AG04449 (cell line): ENCODE data around the gene CENPO.

Experiments used
- CTCF ChIA-PET: fragments of 350-600 bp; formaldehyde crosslinking; extraction: SDS; loops from one replicate; lab custom pipeline; 2021; ENCODE audit warnings: antibody characterized with exemption; lab: Yijun Ruan, JAX
- POLR2A ChIA-PET: fragments of 400-600, 350-600 bp; formaldehyde crosslinking; extraction: SDS; loops from one replicate; lab custom pipeline; 2020; ENCODE audit warnings: antibody characterized with exemption, inconsistent platforms; lab: Yijun Ruan, JAX
- DNase-seq: peaks from one replicate; pipeline ENCODE4 v3.0.0-alpha.2; 2010; ENCODE audit warnings: low read depth, low spot score
- H3K4me3 ChIP-seq: 2 replicates; pipeline ENCODE4 v1.5.1; 2011; ENCODE audit warnings: low read depth, mild to moderate bottlenecking, control low read depth, low read length
- TF ChIP-seq, protein P1 (sequence below): IDR thresholded peaks from one replicate; pipeline ENCODE4 v1.5.1; 2011; ENCODE audit warnings: mild to moderate bottlenecking, moderate library complexity, low read length, control low read depth, inconsistent platforms; ENCODE audit not compliant: insufficient read depth; ENCODE audit errors: missing control alignments

The CENPO gene

DNA sequence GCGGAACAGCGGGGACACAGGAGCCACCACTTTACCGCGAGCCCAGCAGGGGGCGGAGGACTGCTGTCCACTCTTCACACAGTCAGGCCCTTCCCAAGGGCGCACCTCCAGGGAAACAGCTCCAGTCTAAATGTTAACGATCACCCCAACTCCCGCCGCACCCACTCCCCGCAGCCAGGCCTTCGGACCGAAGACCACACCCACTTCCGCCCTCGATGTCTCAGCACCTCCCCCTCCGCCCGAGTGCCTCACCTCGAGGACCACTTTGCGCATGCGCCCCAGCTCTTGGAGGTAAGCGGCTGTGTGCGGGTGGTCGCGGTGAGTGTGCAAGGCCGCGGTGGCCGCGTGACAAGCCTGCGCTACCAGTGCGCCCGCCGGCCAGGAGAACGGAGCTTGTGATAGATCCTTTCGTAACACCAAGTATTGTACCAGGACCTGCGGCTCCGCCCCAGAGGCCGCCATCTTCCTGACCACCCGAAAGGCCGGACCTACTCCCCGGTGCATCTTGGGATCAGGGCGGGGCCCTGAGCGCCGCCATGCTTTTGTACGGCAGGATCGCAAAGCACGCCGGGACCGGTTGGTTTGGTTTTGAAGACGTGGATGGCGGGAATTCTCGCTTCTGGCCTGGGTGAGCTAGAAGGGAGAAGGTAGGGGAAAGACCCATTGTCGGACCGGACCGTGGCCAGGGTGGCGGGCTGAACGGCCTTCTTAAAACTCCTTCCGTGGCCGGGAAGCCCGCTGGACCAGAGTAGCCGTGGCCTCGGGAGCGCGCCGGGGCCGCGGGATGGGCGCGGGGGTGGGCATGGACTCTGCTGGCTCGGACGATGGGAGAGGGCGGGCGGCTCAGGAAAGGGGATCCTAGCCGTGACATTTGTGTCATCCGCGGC is at the start of gene CENPO, which contains the start of gene PTRHD1:
CENPO (plus strand) TSS at position 552 of the 887 bp plus-strand sequence. CDS start 495 bp downstream, outside the sequence.
PTRHD1 (minus strand) TSS at position 518 of the 887 bp plus-strand sequence; CDS start at position 504, 14 bp downstream.
- DNase-seq = peak; percentile 77
- TF ChIP-seq, protein P1, sequence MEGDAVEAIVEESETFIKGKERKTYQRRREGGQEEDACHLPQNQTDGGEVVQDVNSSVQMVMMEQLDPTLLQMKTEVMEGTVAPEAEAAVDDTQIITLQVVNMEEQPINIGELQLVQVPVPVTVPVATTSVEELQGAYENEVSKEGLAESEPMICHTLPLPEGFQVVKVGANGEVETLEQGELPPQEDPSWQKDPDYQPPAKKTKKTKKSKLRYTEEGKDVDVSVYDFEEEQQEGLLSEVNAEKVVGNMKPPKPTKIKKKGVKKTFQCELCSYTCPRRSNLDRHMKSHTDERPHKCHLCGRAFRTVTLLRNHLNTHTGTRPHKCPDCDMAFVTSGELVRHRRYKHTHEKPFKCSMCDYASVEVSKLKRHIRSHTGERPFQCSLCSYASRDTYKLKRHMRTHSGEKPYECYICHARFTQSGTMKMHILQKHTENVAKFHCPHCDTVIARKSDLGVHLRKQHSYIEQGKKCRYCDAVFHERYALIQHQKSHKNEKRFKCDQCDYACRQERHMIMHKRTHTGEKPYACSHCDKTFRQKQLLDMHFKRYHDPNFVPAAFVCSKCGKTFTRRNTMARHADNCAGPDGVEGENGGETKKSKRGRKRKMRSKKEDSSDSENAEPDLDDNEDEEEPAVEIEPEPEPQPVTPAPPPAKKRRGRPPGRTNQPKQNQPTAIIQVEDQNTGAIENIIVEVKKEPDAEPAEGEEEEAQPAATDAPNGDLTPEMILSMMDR = peak; percentile 76
- ChIA-PET POLR2A (interaction anchor here (0.9 kb wide), 1 partner anchor 386 kb away, joined by 3 read pairs; no protein-coding TSS in a partner anchor), CTCF (interaction anchor here (0.7 to 5.7 kb wide), 25 partner anchors 8 to 394 kb away, joined by 3 to 60 read pairs (median 5); no protein-coding TSS in a partner anchor)
- peak within 1 kb of the TSS; percentile 94 for H3K4me3 ChIP-seq

DNA sequence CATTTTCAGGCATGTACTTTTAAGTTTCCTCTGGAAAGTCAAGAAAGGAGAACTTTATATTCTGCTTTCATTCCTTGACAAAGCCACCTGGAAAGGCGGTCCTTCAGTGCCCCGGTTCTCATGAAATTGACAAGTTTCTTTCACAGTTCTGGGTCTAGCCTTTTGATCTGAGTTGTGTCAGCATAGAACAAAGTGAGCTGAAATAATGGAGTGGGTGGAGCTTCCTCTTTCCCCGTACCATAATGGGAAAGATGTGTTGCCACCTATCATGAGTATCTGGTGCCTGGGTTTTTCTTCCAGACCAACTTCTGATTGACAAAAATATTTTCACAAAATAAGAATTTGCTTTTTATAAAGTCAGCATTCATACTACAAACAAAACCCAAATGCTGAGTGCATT is 49.3 kb upstream of the CENPO start:
- CTCF ChIA-PET = interaction anchor here (1.3 kb wide), 1 partner anchor 321 kb away, joined by 3 read pairs; no protein-coding TSS in a partner anchor
- TF ChIP-seq, protein P1 = no peak
- H3K4me3 ChIP-seq = no peak overlapping the region
- POLR2A ChIA-PET = no interaction called here
- no peak for DNase-seq

DNA sequence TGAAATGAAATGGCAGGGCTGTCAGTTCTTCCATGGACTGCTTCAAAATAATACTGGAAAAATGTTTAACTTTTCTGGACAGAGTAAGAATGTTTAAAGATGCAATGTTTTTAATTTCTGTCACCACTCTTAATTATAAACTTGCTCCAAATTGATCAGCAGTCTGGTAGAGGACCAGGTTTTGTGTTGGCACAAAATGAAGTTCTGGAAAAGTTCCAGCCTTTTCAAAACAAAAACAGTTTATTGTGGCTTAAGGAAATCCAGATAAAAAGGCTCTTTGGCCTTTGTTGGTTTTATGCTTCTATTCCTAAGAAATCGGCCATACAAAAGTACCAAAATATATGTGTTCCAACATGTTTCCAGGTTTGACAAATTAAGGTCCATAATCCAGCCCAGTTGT is 48.9 kb upstream of the CENPO start:
- DNase-seq = no peak
- ChIA-PET CTCF (no interaction called here), POLR2A (no interaction called here)
- H3K4me3 ChIP-seq = no peak overlapping the region
- TF ChIP-seq, protein P1 = no peak

DNA sequence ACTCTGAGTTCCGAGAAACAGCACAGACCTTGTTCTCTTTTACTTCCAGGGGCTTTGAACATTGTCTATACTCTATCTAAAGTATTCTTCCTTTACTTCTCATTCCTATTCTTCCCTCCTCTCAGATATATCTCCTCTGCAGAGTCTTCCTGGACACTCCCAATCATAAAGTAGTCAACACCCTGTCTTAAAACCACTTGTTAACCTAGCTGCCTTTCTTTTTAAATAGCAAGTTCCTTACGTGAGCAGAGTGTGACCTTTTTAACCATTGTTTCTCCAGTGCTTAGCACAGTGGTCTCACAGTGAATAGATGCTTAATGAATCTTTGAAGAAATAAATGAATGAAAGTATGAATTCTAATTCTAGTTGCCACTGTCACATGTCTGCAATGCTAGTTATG is 47.4 kb upstream of the CENPO start:
- POLR2A ChIA-PET = no interaction called here
- no peak for DNase-seq
- TF ChIP-seq, protein P1 = no peak
- no peak overlapping the region for H3K4me3 ChIP-seq
- CTCF ChIA-PET = no interaction called here

- ChIA-PET POLR2A (no interaction called here), CTCF (interaction anchor here (0.7 kb wide), 1 partner anchor 41 kb away, joined by 3 read pairs; no protein-coding TSS in a partner anchor)
- DNase-seq = no peak
- H3K4me3 ChIP-seq = no peak overlapping the region
- TF ChIP-seq, protein P1 = no peak
Measured at GRCh38 chr2:24747299-24747698, 45.9 kb upstream of the CENPO start.

DNA sequence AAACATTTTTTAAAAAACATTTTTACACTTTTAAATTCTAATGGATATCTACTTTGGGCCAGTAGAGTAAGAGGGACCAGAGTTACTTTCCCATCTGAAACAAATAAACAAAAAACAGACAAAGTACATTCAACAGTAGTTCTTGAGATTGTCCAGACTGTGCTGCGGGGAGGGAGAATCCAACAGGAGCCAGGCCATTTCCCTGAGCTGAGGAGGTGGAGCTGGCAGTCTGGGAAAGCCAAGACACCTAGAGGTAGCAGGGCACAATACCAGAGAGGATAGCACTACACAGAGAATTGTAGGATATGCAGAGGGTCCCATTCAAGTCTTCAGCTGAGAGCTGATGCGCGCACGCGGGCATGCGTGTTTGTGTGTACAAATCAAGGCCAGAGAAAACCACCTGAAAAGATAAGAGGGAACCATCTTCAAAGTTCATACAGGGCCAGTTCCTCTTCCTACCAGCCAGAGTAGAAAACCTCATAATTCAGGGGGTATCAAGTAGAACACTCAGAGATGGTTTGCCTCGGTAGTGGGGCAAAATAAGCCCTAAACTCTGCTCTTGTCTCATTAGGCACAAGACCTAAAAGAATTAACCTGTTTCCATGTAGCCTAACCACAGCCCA is 44.0 kb upstream of the CENPO start:
- ChIA-PET CTCF (no interaction called here), POLR2A (no interaction called here)
- H3K4me3 ChIP-seq = no peak overlapping the region
- TF ChIP-seq, protein P1 = no peak
- no peak for DNase-seq
